ENCODE data around the gene FAM118B.

DNA sequence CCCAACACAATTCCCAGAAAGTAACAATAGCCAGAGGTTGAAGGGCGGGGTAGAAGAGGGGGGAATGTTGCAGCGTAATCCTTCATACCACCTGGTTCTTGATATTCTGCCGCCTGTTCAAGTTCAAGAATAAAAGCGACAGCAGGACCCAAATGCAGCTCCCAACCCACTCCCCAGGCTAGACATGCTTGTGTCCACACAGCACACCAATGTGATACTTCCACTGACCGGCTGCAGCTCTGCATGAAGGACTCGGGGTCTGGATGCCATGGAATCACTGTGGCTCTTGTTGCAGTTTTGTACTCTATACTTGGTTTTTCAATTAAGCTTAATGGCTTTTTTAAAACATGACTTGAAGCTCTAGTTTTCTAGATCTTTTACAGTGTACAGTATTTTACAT, 50.6 kb downstream of the FAM118B start:
- TF ChIP-seq POLR2AphosphoS5 (IDR thresholded peaks at IDR 0.05; ENCODE audit: borderline replicate concordance, low read depth, low read length) (no peak), EZH2 (IDR thresholded peaks at IDR 0.05) (no peak)

Measured in SK-N-MC (cell line).